SK-N-SH (cell line): ENCODE measurements around the gene KIF5B.

Experiments used
- CHD2 ChIP-seq: fragments of 150-350 bp; IDR thresholded peaks from 2 replicates; pipeline ENCODE4 v1.6.1; 2018; ENCODE audit warnings: low read length; ENCODE audit not compliant: partially characterized antibody
- EP300 ChIP-seq, 2 experiments: IDR thresholded peaks; 2 replicates each; pipeline versions ENCODE4 v1.4.0 to v1.6.1; 2012; ENCODE audit warnings: borderline replicate concordance in 1 of 2, low read depth in 1 of 2, low read length in 1 of 2
- FOSL2 ChIP-seq: IDR thresholded peaks from 2 replicates; pipeline ENCODE4 v1.4.0; 2012; ENCODE audit warnings: low read depth, mild to moderate bottlenecking, moderate library complexity, borderline replicate concordance
- GABPA ChIP-seq: IDR thresholded peaks from 2 replicates; pipeline ENCODE4 v1.4.0; 2012; ENCODE audit warnings: low read depth, mild to moderate bottlenecking
- NRF1 ChIP-seq: IDR thresholded peaks from 2 replicates; pipeline ENCODE4 v1.6.1; 2012; ENCODE audit warnings: low read depth, mild to moderate bottlenecking, low read length
- RFX5 ChIP-seq: IDR thresholded peaks from 2 replicates; pipeline ENCODE4 v1.6.1; 2012; ENCODE audit warnings: mild to moderate bottlenecking, improper control_type of control experiment, low read length
- RXRA ChIP-seq: IDR thresholded peaks from 2 replicates; pipeline ENCODE4 v1.4.0; 2012; ENCODE audit warnings: low read depth, mild to moderate bottlenecking, borderline replicate concordance
- TAF1 ChIP-seq: IDR thresholded peaks from 2 replicates; pipeline ENCODE4 v1.6.1; 2012; ENCODE audit warnings: low read depth, mild to moderate bottlenecking, low read length, moderate library complexity, borderline replicate concordance
- TCF12 ChIP-seq: IDR thresholded peaks from 2 replicates; pipeline ENCODE4 v1.4.0; 2012
- TF ChIP-seq, protein P1 (sequence below): fragments of 200-600 bp; sonication (generic); IDR thresholded peaks from 2 replicates; pipeline ENCODE4 v1.6.1; 2017; ENCODE audit warnings: antibody characterized with exemption, mild to moderate bottlenecking, moderate library complexity
- TF ChIP-seq, protein P2 (sequence below): IDR thresholded peaks from 2 replicates; pipeline ENCODE4; 2012
- TF ChIP-seq, protein P3 (sequence below): fragments of 150-350 bp; IDR thresholded peaks from 2 replicates; pipeline ENCODE4 v1.6.1; 2016; ENCODE audit warnings: mild to moderate bottlenecking, low read depth, low read length
- TF ChIP-seq, protein P4 (sequence below): fragments of 150-350 bp; IDR thresholded peaks from 2 replicates; pipeline ENCODE4 v1.6.1; 2017; ENCODE audit warnings: antibody characterized with exemption, low read length, low read depth, borderline replicate concordance
- TF ChIP-seq, protein P5 (sequence below): IDR thresholded peaks from 2 replicates; pipeline ENCODE4 v1.6.1; 2012; ENCODE audit warnings: mild to moderate bottlenecking, low read depth, low read length, moderate library complexity

DNA sequence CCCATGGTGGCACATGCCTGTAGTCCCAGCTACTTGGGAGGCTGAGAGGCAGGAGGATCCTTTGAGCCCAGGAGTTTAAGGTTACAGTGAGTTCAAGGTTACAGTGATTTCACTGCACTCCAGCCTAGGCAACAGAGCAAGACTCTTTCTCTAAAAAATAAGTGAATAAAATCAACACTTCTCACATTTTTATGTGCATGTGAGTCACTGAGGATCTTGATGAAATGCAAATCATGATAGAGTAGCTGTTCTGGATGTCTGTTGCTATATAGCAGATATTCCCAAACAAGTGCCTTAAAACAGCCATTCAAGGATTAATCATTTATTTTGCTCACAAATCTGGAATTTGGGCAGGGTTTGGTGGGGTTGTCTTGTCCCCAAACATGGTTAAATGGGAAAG is 65.3 kb downstream of the KIF5B start:
- TF ChIP-seq TAF1 (no peak), GABPA (no peak), EP300 (IDR thresholded peaks at IDR 0.05; ENCODE audit: borderline replicate concordance in 1 of 2, low read depth in 1 of 2, low read length in 1 of 2) (no peak), FOSL2 (no peak), RFX5 (no peak), CHD2 (no peak), TCF12 (no peak), NRF1 (no peak), RXRA (no peak)
- TF ChIP-seq, protein P1, sequence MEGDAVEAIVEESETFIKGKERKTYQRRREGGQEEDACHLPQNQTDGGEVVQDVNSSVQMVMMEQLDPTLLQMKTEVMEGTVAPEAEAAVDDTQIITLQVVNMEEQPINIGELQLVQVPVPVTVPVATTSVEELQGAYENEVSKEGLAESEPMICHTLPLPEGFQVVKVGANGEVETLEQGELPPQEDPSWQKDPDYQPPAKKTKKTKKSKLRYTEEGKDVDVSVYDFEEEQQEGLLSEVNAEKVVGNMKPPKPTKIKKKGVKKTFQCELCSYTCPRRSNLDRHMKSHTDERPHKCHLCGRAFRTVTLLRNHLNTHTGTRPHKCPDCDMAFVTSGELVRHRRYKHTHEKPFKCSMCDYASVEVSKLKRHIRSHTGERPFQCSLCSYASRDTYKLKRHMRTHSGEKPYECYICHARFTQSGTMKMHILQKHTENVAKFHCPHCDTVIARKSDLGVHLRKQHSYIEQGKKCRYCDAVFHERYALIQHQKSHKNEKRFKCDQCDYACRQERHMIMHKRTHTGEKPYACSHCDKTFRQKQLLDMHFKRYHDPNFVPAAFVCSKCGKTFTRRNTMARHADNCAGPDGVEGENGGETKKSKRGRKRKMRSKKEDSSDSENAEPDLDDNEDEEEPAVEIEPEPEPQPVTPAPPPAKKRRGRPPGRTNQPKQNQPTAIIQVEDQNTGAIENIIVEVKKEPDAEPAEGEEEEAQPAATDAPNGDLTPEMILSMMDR = no peak
- TF ChIP-seq, protein P2, sequence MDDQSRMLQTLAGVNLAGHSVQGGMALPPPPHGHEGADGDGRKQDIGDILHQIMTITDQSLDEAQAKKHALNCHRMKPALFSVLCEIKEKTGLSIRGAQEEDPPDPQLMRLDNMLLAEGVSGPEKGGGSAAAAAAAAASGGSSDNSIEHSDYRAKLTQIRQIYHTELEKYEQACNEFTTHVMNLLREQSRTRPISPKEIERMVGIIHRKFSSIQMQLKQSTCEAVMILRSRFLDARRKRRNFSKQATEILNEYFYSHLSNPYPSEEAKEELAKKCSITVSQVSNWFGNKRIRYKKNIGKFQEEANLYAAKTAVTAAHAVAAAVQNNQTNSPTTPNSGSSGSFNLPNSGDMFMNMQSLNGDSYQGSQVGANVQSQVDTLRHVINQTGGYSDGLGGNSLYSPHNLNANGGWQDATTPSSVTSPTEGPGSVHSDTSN = no peak
- TF ChIP-seq, protein P3, sequence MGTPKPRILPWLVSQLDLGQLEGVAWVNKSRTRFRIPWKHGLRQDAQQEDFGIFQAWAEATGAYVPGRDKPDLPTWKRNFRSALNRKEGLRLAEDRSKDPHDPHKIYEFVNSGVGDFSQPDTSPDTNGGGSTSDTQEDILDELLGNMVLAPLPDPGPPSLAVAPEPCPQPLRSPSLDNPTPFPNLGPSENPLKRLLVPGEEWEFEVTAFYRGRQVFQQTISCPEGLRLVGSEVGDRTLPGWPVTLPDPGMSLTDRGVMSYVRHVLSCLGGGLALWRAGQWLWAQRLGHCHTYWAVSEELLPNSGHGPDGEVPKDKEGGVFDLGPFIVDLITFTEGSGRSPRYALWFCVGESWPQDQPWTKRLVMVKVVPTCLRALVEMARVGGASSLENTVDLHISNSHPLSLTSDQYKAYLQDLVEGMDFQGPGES = no peak
- TF ChIP-seq, protein P4, sequence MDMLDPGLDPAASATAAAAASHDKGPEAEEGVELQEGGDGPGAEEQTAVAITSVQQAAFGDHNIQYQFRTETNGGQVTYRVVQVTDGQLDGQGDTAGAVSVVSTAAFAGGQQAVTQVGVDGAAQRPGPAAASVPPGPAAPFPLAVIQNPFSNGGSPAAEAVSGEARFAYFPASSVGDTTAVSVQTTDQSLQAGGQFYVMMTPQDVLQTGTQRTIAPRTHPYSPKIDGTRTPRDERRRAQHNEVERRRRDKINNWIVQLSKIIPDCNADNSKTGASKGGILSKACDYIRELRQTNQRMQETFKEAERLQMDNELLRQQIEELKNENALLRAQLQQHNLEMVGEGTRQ = no peak
- TF ChIP-seq, protein P5, sequence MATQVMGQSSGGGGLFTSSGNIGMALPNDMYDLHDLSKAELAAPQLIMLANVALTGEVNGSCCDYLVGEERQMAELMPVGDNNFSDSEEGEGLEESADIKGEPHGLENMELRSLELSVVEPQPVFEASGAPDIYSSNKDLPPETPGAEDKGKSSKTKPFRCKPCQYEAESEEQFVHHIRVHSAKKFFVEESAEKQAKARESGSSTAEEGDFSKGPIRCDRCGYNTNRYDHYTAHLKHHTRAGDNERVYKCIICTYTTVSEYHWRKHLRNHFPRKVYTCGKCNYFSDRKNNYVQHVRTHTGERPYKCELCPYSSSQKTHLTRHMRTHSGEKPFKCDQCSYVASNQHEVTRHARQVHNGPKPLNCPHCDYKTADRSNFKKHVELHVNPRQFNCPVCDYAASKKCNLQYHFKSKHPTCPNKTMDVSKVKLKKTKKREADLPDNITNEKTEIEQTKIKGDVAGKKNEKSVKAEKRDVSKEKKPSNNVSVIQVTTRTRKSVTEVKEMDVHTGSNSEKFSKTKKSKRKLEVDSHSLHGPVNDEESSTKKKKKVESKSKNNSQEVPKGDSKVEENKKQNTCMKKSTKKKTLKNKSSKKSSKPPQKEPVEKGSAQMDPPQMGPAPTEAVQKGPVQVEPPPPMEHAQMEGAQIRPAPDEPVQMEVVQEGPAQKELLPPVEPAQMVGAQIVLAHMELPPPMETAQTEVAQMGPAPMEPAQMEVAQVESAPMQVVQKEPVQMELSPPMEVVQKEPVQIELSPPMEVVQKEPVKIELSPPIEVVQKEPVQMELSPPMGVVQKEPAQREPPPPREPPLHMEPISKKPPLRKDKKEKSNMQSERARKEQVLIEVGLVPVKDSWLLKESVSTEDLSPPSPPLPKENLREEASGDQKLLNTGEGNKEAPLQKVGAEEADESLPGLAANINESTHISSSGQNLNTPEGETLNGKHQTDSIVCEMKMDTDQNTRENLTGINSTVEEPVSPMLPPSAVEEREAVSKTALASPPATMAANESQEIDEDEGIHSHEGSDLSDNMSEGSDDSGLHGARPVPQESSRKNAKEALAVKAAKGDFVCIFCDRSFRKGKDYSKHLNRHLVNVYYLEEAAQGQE = no peak
